ENCODE measurements around the gene ITPR1. TPM values are rescaled to one million over a fixed set of nuclear protein-coding genes. Genes with fewer than 3 reads are reported as not detected.

ITPR1 gene
- total RNA-seq, 1 experiment from 2014 or later, result 8.7 TPM

- ChIA-PET POLR2A (no interaction called here), CTCF (no interaction called here)
- no peak for TF ChIP-seq POLR2AphosphoS5 (IDR thresholded peaks at IDR 0.05; ENCODE audit: low read depth, low read length)
- no peak for TF ChIP-seq TCF7L2 (IDR thresholded peaks at IDR 0.05; ENCODE audit: low read depth, low read length)
- no peak for TF ChIP-seq SIN3A (IDR thresholded peaks at IDR 0.05; ENCODE audit: borderline replicate concordance, insufficient read depth, low read depth, low read length)
- no peak for TF ChIP-seq CTCF (IDR thresholded peaks at IDR 0.05)
- TF ChIP-seq REST (IDR thresholded peaks at IDR 0.05; ENCODE audit: insufficient read depth in 1 of 2, low read depth in 2 of 2, low read length in 1 of 2), result no peak
- no TSS peak for BruUV-seq (replicated peaks)
- no peaks in the 10 kb centered on the region for H3K36me3 ChIP-seq (ENCODE audit: control insufficient read depth, insufficient read depth, low read length)
- H3K4me3 ChIP-seq (ENCODE audit: low read depth in 2 of 2, low read length in 2 of 2), result no peak overlapping the region
- H3K27ac ChIP-seq (ENCODE audit: low read length), result 0 out of 2 replicates have a peak overlapping the region, but pooled peaks have one; percentile 29
- ATAC-seq, result no peak
- H3K27me3 ChIP-seq (ENCODE audit: control insufficient read depth, insufficient read depth, low read length), result no peaks in the 10 kb centered on the region
- no peaks in the 10 kb centered on the region for H3K9me3 ChIP-seq (ENCODE audit: control insufficient read depth, insufficient read depth, low read depth, low read length)
- intact Hi-C loops (cut with micrococcal nuclease; ENCODE audit: unreplicated experiment), result no loop called here
- H3K4me1 ChIP-seq (ENCODE audit: control insufficient read depth, insufficient read depth, low read length), result no peaks in the 10 kb centered on the region; the same call in none of the 2 replicates
- DNase-seq (ENCODE audit: low read depth, low spot score), result no peak
- in situ Hi-C loops (cut with HindIII; ENCODE audit: low pct_unique_long_range_greater_than_20kb, low sequenced_read_pairs), result no loop called here
Measured at GRCh38 chr3:4773583-4773982, 280.4 kb downstream of the ITPR1 start.

- no peaks in the 10 kb centered on the region for H3K9me3 ChIP-seq (ENCODE audit: control insufficient read depth, insufficient read depth, low read depth, low read length)
- H3K36me3 ChIP-seq (ENCODE audit: control insufficient read depth, insufficient read depth, low read length), result no peaks in the 10 kb centered on the region
- H3K4me1 ChIP-seq (ENCODE audit: control insufficient read depth, insufficient read depth, low read length), result no peaks in the 10 kb centered on the region; the same call in none of the 2 replicates
- CTCF ChIA-PET, result no interaction called here
- POLR2A ChIA-PET, result no interaction called here
- ATAC-seq (no peak), DNase-seq (ENCODE audit: low read depth, low spot score) (no peak)
- BruUV-seq (replicated peaks), result no TSS peak
- in situ Hi-C loops (cut with HindIII; ENCODE audit: low pct_unique_long_range_greater_than_20kb, low sequenced_read_pairs) (no loop called here), intact Hi-C loops (cut with micrococcal nuclease; ENCODE audit: unreplicated experiment) (no loop called here)
- H3K27me3 ChIP-seq (ENCODE audit: control insufficient read depth, insufficient read depth, low read length), result no peaks in the 10 kb centered on the region
- no peak for TF ChIP-seq POLR2AphosphoS5 (IDR thresholded peaks at IDR 0.05; ENCODE audit: low read depth, low read length)
- H3K4me3 ChIP-seq (ENCODE audit: low read depth in 2 of 2, low read length in 2 of 2), result no peak overlapping the region
- H3K27ac ChIP-seq (ENCODE audit: low read length), result no peak overlapping the region
Measured at GRCh38 chr3:4774531-4774930, 281.4 kb downstream of the ITPR1 start.

GRCh38 chr3:4776399-4776979, 283.3 kb downstream of the ITPR1 start:
- in situ Hi-C loops (cut with HindIII; ENCODE audit: low pct_unique_long_range_greater_than_20kb, low sequenced_read_pairs), result no loop called here

More at GRCh38 chr3:4776399-4776979, 283.3 kb downstream of the ITPR1 start:
- intact Hi-C loops (cut with micrococcal nuclease; ENCODE audit: unreplicated experiment), result no loop called here
- no peak for DNase-seq (ENCODE audit: low read depth, low spot score)
- ChIA-PET POLR2A (no interaction called here), CTCF (no interaction called here)
- Histone ChIP-seq H3K27ac (ENCODE audit: low read length) (no peak overlapping the region), H3K4me1 (ENCODE audit: control insufficient read depth, insufficient read depth, low read length) (no peaks in the 10 kb centered on the region; the same call in none of the 2 replicates), H3K36me3 (ENCODE audit: control insufficient read depth, insufficient read depth, low read length) (no peaks in the 10 kb centered on the region), H3K27me3 (ENCODE audit: control insufficient read depth, insufficient read depth, low read length) (no peaks in the 10 kb centered on the region), H3K4me3 (ENCODE audit: low read depth in 2 of 2, low read length in 2 of 2) (no peak overlapping the region), H3K9me3 (ENCODE audit: control insufficient read depth, insufficient read depth, low read depth, low read length) (no peaks in the 10 kb centered on the region)
- BruUV-seq (replicated peaks), result no TSS peak
- no peak for ATAC-seq
- no peak for TF ChIP-seq CTCF (IDR thresholded peaks at IDR 0.05)
- no peak for TF ChIP-seq SIN3A (IDR thresholded peaks at IDR 0.05; ENCODE audit: borderline replicate concordance, insufficient read depth, low read depth, low read length)
- TF ChIP-seq TCF7L2 (IDR thresholded peaks at IDR 0.05; ENCODE audit: low read depth, low read length), result no peak
- no peak for TF ChIP-seq REST (IDR thresholded peaks at IDR 0.05; ENCODE audit: insufficient read depth in 1 of 2, low read depth in 2 of 2, low read length in 1 of 2)
- TF ChIP-seq POLR2AphosphoS5 (IDR thresholded peaks at IDR 0.05; ENCODE audit: low read depth, low read length), result no peak

All from Panc1 (cell line).